DMS114 treated with DMSO at 0.1 percent for 48 hours (cell line): ENCODE results near the gene CCL4.
"Not testable (repeated sequence)": the region's sequence is repeated elsewhere in the genome, so short reads cannot be mapped to it uniquely, and the experiment has no call there.

Source experiments
- DNase-seq: peaks from one replicate; lab custom pipeline; 2025; ENCODE audit not compliant: unreplicated experiment; lab: John Stamatoyannopoulos, UW

CCL4 gene

GRCh38 chr17:36103401-36103975 lies at the start of gene CCL4:
TSS of gene CCL4 (plus strand) at chr17:36103827. CDS start at chr17:36103906, 79 bp downstream.
- not testable (repeated sequence) for DNase-seq

DNA sequence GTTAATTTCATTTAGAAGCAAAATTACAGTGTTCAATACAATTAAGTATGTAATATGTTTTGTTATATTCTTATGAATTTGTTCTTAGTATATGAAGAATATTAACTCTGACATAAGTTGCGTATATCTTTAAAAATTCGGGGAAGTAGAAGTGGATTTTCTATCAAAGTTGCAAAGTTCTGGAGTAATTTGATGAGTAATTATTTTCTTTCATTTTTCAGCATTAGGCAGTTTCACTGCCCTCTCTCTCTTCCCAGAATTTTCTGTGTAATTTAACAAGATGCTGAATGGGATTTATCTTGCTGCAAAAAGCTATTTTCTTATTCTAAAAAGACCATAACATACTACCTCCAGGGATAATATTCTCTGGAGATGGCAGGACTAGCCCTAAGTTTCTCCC lies 48.5 kb upstream of the CCL4 start:
- no peak for DNase-seq

GRCh38 chr17:36055921-36056520 lies 47.6 kb upstream of the CCL4 start:
- DNase-seq = no peak

DNA sequence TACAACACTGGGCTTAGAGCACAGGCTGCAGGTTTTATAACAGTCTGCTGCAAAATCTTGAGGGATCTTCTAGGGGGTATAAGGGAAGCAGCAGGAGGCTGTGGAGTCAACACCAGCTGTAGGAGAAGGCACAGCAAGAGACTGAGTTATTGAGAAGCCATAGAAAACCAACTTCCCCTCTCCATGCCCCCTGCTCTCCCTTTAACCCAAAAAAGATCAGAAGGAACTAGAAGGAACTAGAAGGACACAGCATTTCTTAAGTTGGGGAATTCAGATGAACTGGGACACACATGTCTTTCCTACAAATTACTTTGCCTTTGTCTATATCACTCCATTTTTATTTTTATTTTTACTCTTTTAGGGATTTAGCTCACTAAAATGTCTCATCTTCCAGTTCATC lies 45.7 kb upstream of the CCL4 start:
- DNase-seq = no peak

DNA sequence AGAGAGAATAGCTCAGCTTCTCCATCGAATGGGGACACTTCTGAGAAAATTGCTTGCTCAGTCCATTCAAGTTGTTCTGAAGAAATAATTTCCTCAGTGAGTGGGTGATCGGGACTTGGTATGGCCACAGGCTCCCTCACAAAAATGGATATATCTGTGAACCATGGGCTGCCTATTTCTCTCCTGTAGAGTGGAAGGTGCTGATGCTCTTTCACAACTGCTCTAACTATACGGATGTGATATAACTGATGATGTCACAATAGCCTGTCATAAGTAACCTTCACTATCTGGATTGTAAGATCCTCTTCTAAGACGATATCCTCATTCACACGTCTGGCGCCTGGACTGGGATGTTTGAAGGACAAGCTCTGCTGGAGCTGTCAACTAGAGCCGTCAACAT lies 44.2 kb upstream of the CCL4 start:
- DNase-seq = no peak

DNA sequence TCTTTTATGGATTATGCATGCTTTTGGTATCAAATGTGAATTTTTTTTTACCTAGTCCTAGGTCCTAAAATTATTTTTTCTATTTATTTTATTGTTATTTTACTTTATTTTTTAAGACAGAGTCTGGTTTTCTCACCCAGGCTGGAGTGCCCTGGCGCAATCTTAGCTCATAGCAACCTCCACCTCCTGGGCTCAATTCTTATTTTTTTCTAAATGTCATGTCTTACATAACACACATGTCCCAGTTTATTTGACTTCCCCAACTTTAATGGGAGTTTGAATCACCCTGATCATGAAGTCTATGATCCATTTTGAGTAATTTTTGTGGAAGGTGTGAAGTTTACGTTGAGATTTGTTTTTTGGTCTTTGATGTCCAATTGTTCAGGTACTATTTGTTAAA lies 42.8 kb upstream of the CCL4 start:
- DNase-seq = no peak

GRCh38 chr17:36063786-36064541 lies 39.7 kb upstream of the CCL4 start, which contains the start of gene CCL18:
TSS of gene CCL18 (plus strand) at chr17:36064272. CDS start at chr17:36064343, 71 bp downstream.
- no peak for DNase-seq

- DNase-seq = no peak
Observed at GRCh38 chr17:36066365-36066985, 37.2 kb upstream of the CCL4 start.

DNA sequence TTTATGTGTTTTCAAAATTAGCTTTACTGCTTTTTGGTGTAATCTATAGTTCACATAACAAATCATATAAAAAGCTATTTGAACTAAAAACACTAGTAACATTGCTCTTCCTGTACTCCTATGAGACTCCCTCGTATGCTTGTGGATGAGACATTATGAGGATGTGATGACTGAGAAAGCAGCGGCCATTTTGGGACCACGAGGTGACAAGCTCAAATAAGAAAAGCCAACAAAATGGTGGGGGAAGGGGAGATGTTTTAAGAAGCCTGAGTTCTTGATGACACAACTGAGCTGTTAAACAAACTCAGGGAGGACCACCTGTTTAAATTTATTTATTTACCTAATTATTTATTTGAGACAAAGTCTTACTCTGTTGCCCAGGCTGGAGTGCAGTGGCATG lies 35.1 kb upstream of the CCL4 start:
- no peak for DNase-seq

DNA sequence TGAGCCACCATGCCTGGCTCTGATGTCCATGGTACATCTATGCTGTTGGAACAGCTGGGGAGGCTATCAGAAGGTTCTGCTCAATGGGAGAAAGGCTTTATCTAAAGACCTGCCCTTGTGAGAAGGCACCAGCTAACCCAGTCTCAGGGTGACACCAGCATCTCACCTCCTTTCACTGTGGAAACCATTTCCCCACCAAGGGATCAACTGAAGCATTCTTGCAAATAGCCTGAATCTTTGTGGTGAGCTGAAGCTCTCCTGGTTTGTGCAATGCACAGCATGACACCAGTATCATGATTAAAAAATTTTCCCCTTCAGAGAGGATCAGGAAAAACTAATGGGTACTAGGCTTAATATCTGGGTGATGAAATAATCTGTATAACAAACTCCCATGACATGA lies 34.5 kb upstream of the CCL4 start:
- no peak for DNase-seq

DNA sequence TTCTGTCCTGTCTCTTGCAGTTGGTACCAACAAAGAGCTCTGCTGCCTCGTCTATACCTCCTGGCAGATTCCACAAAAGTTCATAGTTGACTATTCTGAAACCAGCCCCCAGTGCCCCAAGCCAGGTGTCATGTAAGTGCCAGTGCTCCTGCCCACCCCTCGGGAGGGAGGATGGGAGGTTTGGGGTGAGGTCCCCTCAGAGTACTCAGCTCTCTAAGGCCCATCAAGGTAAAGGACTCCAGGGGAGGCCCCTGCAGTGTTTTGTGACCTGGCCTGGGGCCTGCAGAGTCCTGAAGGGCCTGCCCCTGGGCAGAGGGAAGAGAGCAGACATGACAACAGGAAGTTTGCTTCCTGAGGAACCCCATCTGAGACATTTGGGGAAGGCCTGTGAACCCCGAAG lies 33.2 kb upstream of the CCL4 start:
- no peak for DNase-seq

GRCh38 chr17:36071751-36072150 lies 31.9 kb upstream of the CCL4 start:
- no peak for DNase-seq

DNA sequence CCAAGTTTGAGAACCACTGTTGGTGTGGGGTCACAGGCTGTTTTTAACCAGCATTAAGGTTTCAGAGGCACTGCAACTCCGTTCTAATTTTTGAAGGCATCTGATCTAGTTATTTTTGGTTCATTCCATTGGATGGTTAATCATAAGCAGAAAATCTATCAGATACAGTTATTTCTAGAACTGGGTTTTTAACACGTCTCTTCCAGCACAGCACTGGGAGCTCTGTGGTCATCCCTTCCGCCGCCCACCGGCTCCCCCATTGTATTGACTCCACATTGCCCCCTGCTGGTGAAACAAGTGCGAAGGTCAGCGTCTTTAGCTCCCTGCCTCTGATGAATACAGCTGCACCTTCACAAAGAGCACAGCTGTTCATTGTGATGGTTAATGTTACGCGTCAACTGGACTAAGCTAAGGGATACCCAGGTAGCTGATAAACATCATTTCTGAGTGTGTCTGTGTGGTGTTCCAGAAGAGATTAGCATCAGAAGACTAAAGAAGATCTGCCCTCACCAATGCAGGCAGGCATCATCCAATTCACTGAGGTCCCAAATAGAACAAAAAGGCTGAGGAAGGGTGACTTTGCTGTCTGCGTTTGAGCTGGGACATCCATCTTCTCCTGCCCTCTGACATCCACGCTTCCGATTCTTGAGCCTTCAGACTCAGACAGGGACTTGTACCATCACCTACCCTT lies 31.1 kb upstream of the CCL4 start:
- no peak for DNase-seq

DNA sequence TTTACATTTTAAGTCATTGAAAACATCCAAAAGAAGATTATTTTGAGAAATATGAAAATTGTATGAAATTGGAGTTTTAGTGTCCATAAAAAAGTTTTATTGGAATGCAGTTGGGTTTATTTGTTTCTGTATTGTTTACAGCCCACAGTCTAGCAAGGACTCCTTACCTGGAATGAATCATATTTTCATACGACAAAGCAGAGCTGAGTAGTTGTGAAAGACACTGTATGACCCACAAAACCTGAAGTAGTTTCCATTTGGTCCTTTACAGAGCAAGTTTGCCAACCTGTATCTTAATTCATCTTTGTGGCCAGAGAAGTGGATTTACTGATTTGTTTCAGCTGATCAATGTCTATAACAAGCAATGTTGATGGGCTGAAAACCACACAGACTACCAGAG lies 29.3 kb upstream of the CCL4 start:
- no peak for DNase-seq

- DNase-seq = not testable (repeated sequence)
Observed at GRCh38 chr17:36081681-36082471, 21.8 kb upstream of the CCL4 start.

- not testable (repeated sequence) for DNase-seq
Observed at GRCh38 chr17:36082482-36083120, 21.0 kb upstream of the CCL4 start.

GRCh38 chr17:36083691-36084090 lies 19.9 kb upstream of the CCL4 start:
- DNase-seq = not testable (repeated sequence)

- DNase-seq = no peak
Observed at GRCh38 chr17:36085765-36086164, 17.9 kb upstream of the CCL4 start.

- DNase-seq = no peak
Observed at GRCh38 chr17:36086791-36087190, 16.8 kb upstream of the CCL4 start.

- DNase-seq = not testable (repeated sequence)
Observed at GRCh38 chr17:36087471-36087870, 16.2 kb upstream of the CCL4 start.
